Natural killer cell (primary cell): ENCODE results near the gene SRPX. TPM values are rescaled to one million over a fixed set of nuclear protein-coding genes. Genes with fewer than 3 reads are reported as not detected.

Experiments used
- ATAC-seq, 3 donors: fragments of 150-1000 bp in 2 of 3; fragments of 200-7000 bp in 1 of 3; cut with Tn5 transposase; 1 replicate in 1 of 3; 2 replicates in 2 of 3; pipeline ENCODE4 v1.10.0; 2021; ENCODE audit warnings: mild to moderate bottlenecking in 2 of 3, moderate library complexity in 2 of 3
- DNase-seq, 2 donors: peaks; one replicate each; pipeline versions ENCODE4 v3.0.0 to v3.0.0-alpha.2; 2013 to 2021; ENCODE audit warnings: mixed read lengths in 1 of 2
- H3K27ac ChIP-seq: one replicate; pipeline ENCODE4 v1.5.1; 2013; ENCODE audit warnings: mild to moderate bottlenecking, low read length
- H3K27me3 ChIP-seq: one replicate; pipeline ENCODE4 v1.6.1; 2013; ENCODE audit warnings: low read length; ENCODE audit not compliant: control insufficient read depth, insufficient read depth
- H3K36me3 ChIP-seq: one replicate; pipeline ENCODE4 v1.6.1; 2013; ENCODE audit warnings: low read length; ENCODE audit not compliant: control insufficient read depth, insufficient read depth
- H3K4me1 ChIP-seq: one replicate; pipeline ENCODE4 v1.6.1; 2013; ENCODE audit warnings: low read length; ENCODE audit not compliant: control insufficient read depth, insufficient read depth
- H3K4me3 ChIP-seq: one replicate; pipeline ENCODE4 v1.5.1; 2013; ENCODE audit warnings: low read length
- H3K9me3 ChIP-seq: one replicate; pipeline ENCODE4 v1.6.1; 2013; ENCODE audit warnings: low read length; ENCODE audit not compliant: control insufficient read depth, insufficient read depth
- H3K27ac Mint-ChIP-seq, 2 donors: one replicate each; pipeline ENCODE4 v1.8.0; 2022; ENCODE audit warnings: mild to moderate bottlenecking in 2 of 2, mixed read lengths in 2 of 2, moderate library complexity in 1 of 2
- H3K27me3 Mint-ChIP-seq, 2 donors: one replicate each; pipeline ENCODE4 v1.8.0; 2022; ENCODE audit warnings: low read depth in 2 of 2, mixed read lengths in 2 of 2
- H3K36me3 Mint-ChIP-seq: one replicate; pipeline ENCODE4 v1.8.0; 2022; ENCODE audit warnings: mixed read lengths
- H3K4me1 Mint-ChIP-seq, 2 donors: one replicate each; pipeline ENCODE4 v1.8.0; 2022; ENCODE audit warnings: mixed read lengths in 2 of 2
- H3K4me3 Mint-ChIP-seq: one replicate; pipeline ENCODE4 v1.8.0; 2022; ENCODE audit warnings: mild to moderate bottlenecking, moderate library complexity, mixed read lengths
- H3K9me3 Mint-ChIP-seq, 2 donors: one replicate each; pipeline ENCODE4 v1.8.0; 2022; ENCODE audit warnings: mixed read lengths in 2 of 2
- WGBS: methylation state at CpG from one replicate; pipeline ENCODE4 v1.1.7; 2013; ENCODE audit warnings: missing lambda C conversion rate; ENCODE audit not compliant: insufficient coverage; 5-methylcytosine and 5-hydroxymethylcytosine counted together
- intact Hi-C: fragments of 100-400 bp; cut with micrococcal nuclease; formaldehyde crosslinking; loops from one replicate; pipeline ENCODE4 v1.14.2; 2022
- total RNA-seq, 4 donors: library from RNA; stranded (reverse); fragments of 120-200 nt in 1 of 4; gene quantifications; one replicate each; pipeline versions ENCODE4 v1.2.3 to v1.2.4, GENCODE V29; 2013 to 2022
- TF ChIP-seq, protein P1 (sequence below): fragments of 200-600 bp; IDR thresholded peaks from one replicate; pipeline ENCODE4 v1.8.0; 2022; ENCODE audit warnings: antibody characterized with exemption

The SRPX gene
- total RNA-seq, 3 donors from 2014 or later (not counting 1 experiment from before 2014, with no cell fraction given), result 0.20 TPM; not detected in 2

DNA sequence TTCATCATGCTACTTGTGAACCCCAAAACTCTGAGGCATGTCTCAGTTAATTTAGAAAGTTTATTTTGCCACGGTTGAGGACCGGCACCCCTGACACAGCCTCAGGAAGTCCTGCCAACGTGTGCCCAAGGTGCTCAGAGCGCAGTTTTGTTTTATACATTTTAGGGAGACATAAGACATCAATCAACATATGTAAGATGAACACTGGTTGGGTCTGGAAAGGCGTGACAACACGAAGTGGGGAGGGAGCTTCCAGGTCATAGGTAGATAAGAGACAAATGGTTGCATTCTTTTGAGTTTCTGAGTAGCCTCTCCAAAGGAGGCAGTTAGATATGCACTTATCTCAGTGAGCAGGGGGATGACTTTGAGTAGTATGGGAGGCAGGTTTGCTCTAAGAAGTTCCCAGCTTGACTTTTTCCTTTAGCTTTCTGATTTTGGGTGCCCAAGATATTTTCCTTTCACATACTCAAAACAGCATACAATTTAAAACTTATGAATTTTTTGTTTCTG is 115.4 kb downstream of the SRPX start:
- 85% methylated on average over 4 of the region's 6 CpGs for WGBS
- Histone ChIP-seq H3K36me3 (no peaks in the 10 kb centered on the region), H3K27ac (no peak overlapping the region), H3K4me3 (no peak overlapping the region), H3K27me3 (no peaks in the 10 kb centered on the region), H3K4me1 (peaks cover 3% of the 10 kb centered on the region), H3K9me3 (no peaks in the 10 kb centered on the region)
- Mint-ChIP-seq H3K4me3 (no peak overlapping the region), H3K4me1 (peaks cover 11% of the 10 kb centered on the region in 2 donors), H3K36me3 (no peaks in the 10 kb centered on the region), H3K27me3 (no peaks in the 10 kb centered on the region), H3K9me3 (peaks cover 0 to 2% of the 10 kb centered on the region in 2 donors), H3K27ac (no peak overlapping the region)
- DNase-seq (no peak), ATAC-seq (no peak)
- intact Hi-C loops, result no loop called here
- TF ChIP-seq, protein P1, sequence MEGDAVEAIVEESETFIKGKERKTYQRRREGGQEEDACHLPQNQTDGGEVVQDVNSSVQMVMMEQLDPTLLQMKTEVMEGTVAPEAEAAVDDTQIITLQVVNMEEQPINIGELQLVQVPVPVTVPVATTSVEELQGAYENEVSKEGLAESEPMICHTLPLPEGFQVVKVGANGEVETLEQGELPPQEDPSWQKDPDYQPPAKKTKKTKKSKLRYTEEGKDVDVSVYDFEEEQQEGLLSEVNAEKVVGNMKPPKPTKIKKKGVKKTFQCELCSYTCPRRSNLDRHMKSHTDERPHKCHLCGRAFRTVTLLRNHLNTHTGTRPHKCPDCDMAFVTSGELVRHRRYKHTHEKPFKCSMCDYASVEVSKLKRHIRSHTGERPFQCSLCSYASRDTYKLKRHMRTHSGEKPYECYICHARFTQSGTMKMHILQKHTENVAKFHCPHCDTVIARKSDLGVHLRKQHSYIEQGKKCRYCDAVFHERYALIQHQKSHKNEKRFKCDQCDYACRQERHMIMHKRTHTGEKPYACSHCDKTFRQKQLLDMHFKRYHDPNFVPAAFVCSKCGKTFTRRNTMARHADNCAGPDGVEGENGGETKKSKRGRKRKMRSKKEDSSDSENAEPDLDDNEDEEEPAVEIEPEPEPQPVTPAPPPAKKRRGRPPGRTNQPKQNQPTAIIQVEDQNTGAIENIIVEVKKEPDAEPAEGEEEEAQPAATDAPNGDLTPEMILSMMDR, result no peak

DNA sequence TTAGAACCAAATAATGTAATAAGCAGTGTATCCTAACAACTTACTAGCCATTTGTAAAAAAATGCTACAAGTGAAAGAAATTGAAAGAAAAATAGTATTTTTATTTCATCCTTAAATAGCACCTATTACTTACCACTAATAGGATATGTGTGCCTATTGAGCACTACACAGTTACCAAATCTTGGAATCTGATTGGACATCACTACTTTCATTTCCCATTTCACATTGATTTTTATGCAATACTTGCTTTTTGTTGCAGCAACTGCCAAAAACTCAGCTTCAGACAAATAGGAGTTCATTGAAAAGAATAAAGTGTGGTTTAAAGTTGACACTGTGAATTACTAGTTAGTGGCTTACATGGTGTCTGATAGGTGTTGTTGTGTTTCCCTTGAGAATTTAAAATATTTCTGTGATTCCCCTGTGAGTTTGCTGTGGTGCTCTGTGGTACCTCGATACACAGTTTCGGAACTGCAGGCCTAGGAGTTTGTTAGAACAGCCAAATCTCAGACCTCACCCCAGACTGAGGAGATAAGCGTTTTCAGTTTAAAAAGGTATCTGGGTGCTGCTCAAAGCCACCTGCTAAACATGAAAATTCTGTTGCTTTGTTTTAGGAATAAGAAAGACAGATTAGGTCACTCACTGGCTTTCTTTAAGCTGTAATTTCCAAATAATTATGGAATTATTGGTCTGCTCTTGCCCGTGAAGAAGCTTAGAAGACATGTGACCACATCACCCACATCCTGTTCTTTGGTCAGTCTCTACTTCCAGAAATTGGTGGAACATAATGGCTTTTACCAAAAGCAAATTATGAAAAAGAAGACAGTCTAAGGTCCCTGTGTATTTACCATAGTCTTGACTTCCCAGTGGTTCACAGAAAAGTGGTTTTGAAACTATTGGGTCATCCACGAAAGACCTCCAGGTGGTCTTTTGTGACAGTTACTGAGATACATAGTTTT is 116.5 kb downstream of the SRPX start:
- Histone ChIP-seq H3K27me3 (no peaks in the 10 kb centered on the region), H3K4me3 (no peak overlapping the region), H3K27ac (no peak overlapping the region), H3K36me3 (no peaks in the 10 kb centered on the region), H3K4me1 (peaks cover 3% of the 10 kb centered on the region), H3K9me3 (no peaks in the 10 kb centered on the region)
- WGBS, result 31% methylated on average over 3 of the region's 5 CpGs
- ATAC-seq, result peak; percentile 29 to 60 (median 39)
- no peak for DNase-seq
- Mint-ChIP-seq H3K36me3 (peaks cover 4% of the 10 kb centered on the region), H3K27ac (peak overlapping the region in 1 of 2 donors; percentile 66), H3K4me1 (peaks cover 11% of the 10 kb centered on the region in 2 donors), H3K9me3 (peaks cover 2% of the 10 kb centered on the region in 2 donors), H3K27me3 (no peaks in the 10 kb centered on the region), H3K4me3 (no peak overlapping the region)
- intact Hi-C loops, result no loop called here
- TF ChIP-seq, protein P1, result no peak

DNA sequence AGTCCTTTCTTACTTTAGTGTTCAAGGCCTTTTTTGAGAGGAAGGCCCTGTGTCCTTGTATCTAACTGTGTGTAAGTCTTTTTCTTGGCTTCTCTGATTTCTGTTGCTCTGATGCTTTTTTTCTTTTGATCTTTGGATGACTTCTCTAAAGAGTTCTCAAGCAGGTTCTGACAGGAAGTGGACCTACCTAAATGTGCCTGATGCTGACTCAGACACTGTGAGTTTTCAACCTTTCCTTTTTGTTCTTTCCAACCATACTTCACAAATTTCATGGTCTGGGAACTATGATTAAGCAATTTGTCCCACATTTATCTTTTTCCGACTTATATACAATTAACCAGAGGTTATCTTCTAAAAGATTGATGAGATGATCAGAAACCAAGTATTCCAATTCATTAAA is 117.8 kb downstream of the SRPX start:
- Histone ChIP-seq H3K4me1 (peaks cover 3% of the 10 kb centered on the region), H3K36me3 (no peaks in the 10 kb centered on the region), H3K9me3 (no peaks in the 10 kb centered on the region), H3K4me3 (no peak overlapping the region), H3K27me3 (no peaks in the 10 kb centered on the region), H3K27ac (no peak overlapping the region)
- H3K4me1 Mint-ChIP-seq, result peaks cover 11% of the 10 kb centered on the region in 2 donors
- peaks cover 2 to 7% of the 10 kb centered on the region in 2 donors for H3K9me3 Mint-ChIP-seq
- WGBS, result no CpG with 5 or more reads among the region's 1 CpG
- no peak overlapping the region for H3K27ac Mint-ChIP-seq
- H3K36me3 Mint-ChIP-seq, result peaks cover 8% of the 10 kb centered on the region
- ATAC-seq (no peak), DNase-seq (no peak)
- no peak overlapping the region for H3K4me3 Mint-ChIP-seq
- H3K27me3 Mint-ChIP-seq, result no peaks in the 10 kb centered on the region
- TF ChIP-seq, protein P1, result no peak
- intact Hi-C loops, result no loop called here
